H9 (cell line): Measurements from ENCODE around the gene NUP62CL. TPM values are rescaled to one million over a fixed set of nuclear protein-coding genes. Genes with fewer than 3 reads are reported as not detected.

Experiments used
- DNase-seq: peaks from one replicate; pipeline ENCODE4 v3.0.0-alpha.2; 2017
- H2AFZ ChIP-seq: one replicate; pipeline ENCODE4 v1.6.1; 2013; ENCODE audit warnings: mild to moderate bottlenecking, low read length, control low read depth, moderate library complexity
- H2AK5ac ChIP-seq: 2 replicates; pipeline ENCODE4 v1.6.1; 2013; ENCODE audit warnings: low read length, control low read depth, mixed read lengths; ENCODE audit not compliant: insufficient read length
- H2BK120ac ChIP-seq: one replicate; pipeline ENCODE4 v1.6.1; 2013; ENCODE audit warnings: low read depth, mild to moderate bottlenecking, low read length, control low read depth, inconsistent platforms; ENCODE audit not compliant: poor library complexity, severe bottlenecking
- H2BK12ac ChIP-seq: 2 replicates; pipeline ENCODE4 v1.6.1; 2013; ENCODE audit warnings: low read length, control low read depth, mixed read lengths, low read depth; ENCODE audit not compliant: insufficient read length
- H2BK15ac ChIP-seq: 2 replicates; pipeline ENCODE4 v1.6.1; 2013; ENCODE audit warnings: low read depth, low read length, control low read depth
- H2BK20ac ChIP-seq: one replicate; pipeline ENCODE4 v1.6.1; 2013; ENCODE audit warnings: low read depth, mild to moderate bottlenecking, low read length, control low read depth, inconsistent platforms; ENCODE audit not compliant: poor library complexity, severe bottlenecking
- H2BK5ac ChIP-seq: 2 replicates; pipeline ENCODE4 v1.6.1; 2013; ENCODE audit warnings: low read length, control low read depth, mixed read lengths; ENCODE audit not compliant: insufficient read length
- H3K14ac ChIP-seq: 2 replicates; pipeline ENCODE4 v1.6.1; 2013; ENCODE audit warnings: low read length, control low read depth; ENCODE audit not compliant: insufficient read depth
- H3K18ac ChIP-seq: 2 replicates; pipeline ENCODE4 v1.6.1; 2013; ENCODE audit warnings: low read depth, mild to moderate bottlenecking, mixed read lengths, low read length, control low read depth; ENCODE audit not compliant: insufficient read length
- H3K23ac ChIP-seq: 2 replicates; pipeline ENCODE4 v1.6.1; 2013; ENCODE audit warnings: low read length, control low read depth, mixed read lengths, low read depth; ENCODE audit not compliant: insufficient read length
- H3K23me2 ChIP-seq: 2 replicates; pipeline ENCODE4 v1.6.1; 2013; ENCODE audit warnings: low read depth, mild to moderate bottlenecking, mixed read lengths, low read length, control low read depth; ENCODE audit not compliant: insufficient read length, poor library complexity, severe bottlenecking
- H3K27ac ChIP-seq: 2 replicates; pipeline ENCODE4 v1.5.1; 2013; ENCODE audit warnings: low read length, control low read depth, mixed read lengths, low read depth; ENCODE audit not compliant: insufficient read length
- H3K27me3 ChIP-seq: 2 replicates; pipeline ENCODE4 v1.6.1; 2013; ENCODE audit warnings: low read length, control low read depth, inconsistent platforms; ENCODE audit not compliant: insufficient read depth
- H3K4ac ChIP-seq: 2 replicates; pipeline ENCODE4 v1.6.1; 2013; ENCODE audit warnings: low read depth, mild to moderate bottlenecking, control low read depth, inconsistent platforms, low read length, moderate library complexity
- H3K4me1 ChIP-seq: 2 replicates; pipeline ENCODE4 v1.6.1; 2013; ENCODE audit warnings: low read length, control low read depth, inconsistent platforms; ENCODE audit not compliant: insufficient read depth
- H3K4me2 ChIP-seq: 2 replicates; pipeline ENCODE4 v1.6.1; 2013; ENCODE audit warnings: low read length, control low read depth, mixed read lengths; ENCODE audit not compliant: insufficient read length, insufficient read depth
- H3K56ac ChIP-seq: 2 replicates; pipeline ENCODE4 v1.6.1; 2013; ENCODE audit warnings: low read depth, mild to moderate bottlenecking, mixed read lengths, low read length, control low read depth; ENCODE audit not compliant: insufficient read length
- H3K79me1 ChIP-seq: 2 replicates; pipeline ENCODE4 v1.6.1; 2013; ENCODE audit warnings: low read depth, mild to moderate bottlenecking, moderate library complexity, low read length, control low read depth, inconsistent platforms; ENCODE audit not compliant: insufficient read depth, poor library complexity, severe bottlenecking
- H3K79me2 ChIP-seq: 2 replicates; pipeline ENCODE4 v1.6.1; 2013; ENCODE audit warnings: low read length, control low read depth, inconsistent platforms; ENCODE audit not compliant: insufficient read depth
- H3K9ac ChIP-seq: 2 replicates; pipeline ENCODE4 v1.6.1; 2013; ENCODE audit warnings: low read length, control low read depth, mixed read lengths; ENCODE audit not compliant: insufficient read length; ENCODE audit errors: extremely low read depth
- H3K9me3 ChIP-seq: one replicate; pipeline ENCODE4 v1.6.1; 2013; ENCODE audit warnings: low read depth, low read length, inconsistent platforms; ENCODE audit not compliant: control insufficient read depth
- H3T11ph ChIP-seq: one replicate; pipeline ENCODE4 v1.6.1; 2013; ENCODE audit warnings: mild to moderate bottlenecking, low read length, control low read depth, inconsistent platforms
- H4K20me1 ChIP-seq: one replicate; pipeline ENCODE4 v1.6.1; 2013; ENCODE audit not compliant: control insufficient read depth, insufficient read length, insufficient read depth
- H4K5ac ChIP-seq: 2 replicates; pipeline ENCODE4 v1.6.1; 2013; ENCODE audit warnings: low read depth, mild to moderate bottlenecking, mixed read lengths, low read length, control low read depth; ENCODE audit not compliant: insufficient read length
- H4K8ac ChIP-seq: replicated peaks from 2 replicates; pipeline ENCODE4 v1.6.1; 2013; ENCODE audit warnings: low read length, control low read depth, mixed read lengths, low read depth; ENCODE audit not compliant: insufficient read length
- H4K91ac ChIP-seq: 2 replicates; pipeline ENCODE4 v1.6.1; 2013; ENCODE audit warnings: low read depth, mild to moderate bottlenecking, moderate library complexity, mixed read lengths, low read length, control low read depth; ENCODE audit not compliant: insufficient read length
- H3K27ac Mint-ChIP-seq, 3 experiments: 2 replicates in 2 of 3; 3 replicates in 1 of 3; pipeline ENCODE4 v1.8.0; 2020 to 2021; ENCODE audit warnings: mixed read lengths in 3 of 3, mild to moderate bottlenecking in 1 of 3, moderate library complexity in 1 of 3
- H3K27me3 Mint-ChIP-seq: 2 replicates; pipeline ENCODE4 v1.8.0; 2021; ENCODE audit warnings: low read depth, mild to moderate bottlenecking, moderate library complexity, mixed read lengths
- H3K36me3 Mint-ChIP-seq, 3 experiments: 2 replicates in 2 of 3; 3 replicates in 1 of 3; pipeline ENCODE4 v1.8.0; 2020 to 2021; ENCODE audit warnings: low read depth in 3 of 3, mixed read lengths in 3 of 3; ENCODE audit not compliant: insufficient read depth in 1 of 3
- H3K4me1 Mint-ChIP-seq, 2 experiments: 2 replicates each; pipeline ENCODE4 v1.8.0; 2020; ENCODE audit warnings: mixed read lengths in 2 of 2
- H3K4me3 Mint-ChIP-seq, 2 experiments: 2 replicates in 1 of 2; 3 replicates in 1 of 2; pipeline ENCODE4 v1.8.0; 2020 to 2021; ENCODE audit warnings: mild to moderate bottlenecking in 2 of 2, mixed read lengths in 2 of 2, moderate library complexity in 1 of 2
- H3K9me3 Mint-ChIP-seq, 2 experiments: 2 replicates in 1 of 2; 3 replicates in 1 of 2; pipeline ENCODE4 v1.8.0; 2020; ENCODE audit warnings: mild to moderate bottlenecking in 2 of 2, mixed read lengths in 2 of 2, moderate library complexity in 1 of 2
- CTCF ChIP-seq: fragments of 200-600 bp; sonication (generic); conservative IDR thresholded peaks from 3 replicates; pipeline ENCODE4 v1.8.0; 2021; ENCODE audit warnings: antibody characterized with exemption, mild to moderate bottlenecking
- WGBS: extraction: QIAGEN DNeasy Blood & Tissue Kit; methylation state at CpG from one replicate; pipeline ENCODE4 v1.1.7; 2013; ENCODE audit warnings: missing lambda C conversion rate, low lambda C conversion rate, mixed read lengths; ENCODE audit not compliant: insufficient read length; ENCODE audit errors: extremely low coverage; 5-methylcytosine and 5-hydroxymethylcytosine counted together
- total RNA-seq: library from RNA; stranded (reverse); gene quantifications from 2 replicates; pipeline ENCODE4 v1.2.1, GENCODE V29; 2021

NUP62CL gene
- total RNA-seq, 1 experiment from 2014 or later = 3.9 TPM

DNA sequence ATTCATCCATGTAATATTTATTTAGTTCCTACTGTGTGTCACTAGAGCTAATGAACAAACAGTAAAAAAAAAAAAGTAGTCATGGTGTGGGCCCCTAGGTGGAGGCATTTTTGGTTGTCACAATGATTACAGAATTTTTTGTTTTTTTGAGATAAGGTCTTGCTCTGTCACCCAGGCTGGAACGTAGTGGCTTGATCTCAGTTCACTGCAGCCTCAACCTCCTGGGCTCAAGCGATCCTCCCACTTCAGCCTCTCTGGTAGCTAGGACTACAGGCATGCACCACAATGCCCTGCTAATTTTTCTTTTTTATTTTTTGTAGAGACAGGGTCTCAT lies 22.2 kb upstream of the NUP62CL start:
- no peak overlapping the region for H2BK20ac ChIP-seq
- no peaks in the 10 kb centered on the region for H3K9me3 ChIP-seq
- no peaks in the 10 kb centered on the region for H3K23me2 ChIP-seq
- H3K23ac ChIP-seq = no peak overlapping the region
- H2AK5ac ChIP-seq = no peak overlapping the region
- TF ChIP-seq CTCF = no peak
- WGBS = no CpG with 5 or more reads among the region's 2 CpGs
- H3K4me2 ChIP-seq = no peak overlapping the region
- H3K4me3 Mint-ChIP-seq = no peak overlapping the region
- peaks cover 0 to 4% (median 0%) of the 10 kb centered on the region in 3 experiments; a peak in 1 of 7 replicates for H3K36me3 Mint-ChIP-seq
- H4K8ac ChIP-seq = no peak overlapping the region
- no peak overlapping the region for H2BK12ac ChIP-seq
- H4K5ac ChIP-seq = no peak overlapping the region
- no peak overlapping the region for H2BK15ac ChIP-seq
- DNase-seq = no peak
- no peak overlapping the region for H4K91ac ChIP-seq
- H3K56ac ChIP-seq = no peak overlapping the region
- H3K9ac ChIP-seq = no peak overlapping the region
- no peak overlapping the region for H3K14ac ChIP-seq
- H3K9me3 Mint-ChIP-seq = peaks cover 0 to 38% of the 10 kb centered on the region in 2 experiments; a peak in 2 of 5 replicates
- no peaks in the 10 kb centered on the region for H3K4me1 Mint-ChIP-seq
- no peak overlapping the region for H3K27ac ChIP-seq
- no peak overlapping the region for H3T11ph ChIP-seq
- H4K20me1 ChIP-seq = no peaks in the 10 kb centered on the region
- no peak overlapping the region for H3K4ac ChIP-seq
- H3K18ac ChIP-seq = no peak overlapping the region
- H2BK120ac ChIP-seq = no peak overlapping the region
- no peaks in the 10 kb centered on the region for H3K79me1 ChIP-seq
- no peak overlapping the region; a peak in 1 of 7 replicates for H3K27ac Mint-ChIP-seq
- no peaks in the 10 kb centered on the region for H3K27me3 Mint-ChIP-seq
- no peak overlapping the region for H2AFZ ChIP-seq
- no peaks in the 10 kb centered on the region for H3K79me2 ChIP-seq
- H3K27me3 ChIP-seq = no peaks in the 10 kb centered on the region
- no peaks in the 10 kb centered on the region for H3K4me1 ChIP-seq
- no peak overlapping the region for H2BK5ac ChIP-seq
